Mammary epithelial cell (primary cell): ENCODE measurements around the gene NFASC.

Source experiments
- EZH2 ChIP-seq: IDR thresholded peaks from 2 replicates; pipeline ENCODE4 v1.6.1; 2012; ENCODE audit warnings: low read length, inconsistent platforms, borderline replicate concordance
- TF ChIP-seq, protein P1 (sequence below), 2 donors: IDR thresholded peaks in 1 of 2; conservative IDR thresholded peaks in 1 of 2; 2 replicates each; pipeline ENCODE4 v1.5.1; 2011 to 2012; ENCODE audit warnings: inconsistent platforms in 2 of 2, low read length in 2 of 2, mild to moderate bottlenecking in 2 of 2, control low read depth in 1 of 2, low read depth in 1 of 2; ENCODE audit not compliant: insufficient read depth in 1 of 2; ENCODE audit errors: extremely low read depth in 1 of 2

DNA sequence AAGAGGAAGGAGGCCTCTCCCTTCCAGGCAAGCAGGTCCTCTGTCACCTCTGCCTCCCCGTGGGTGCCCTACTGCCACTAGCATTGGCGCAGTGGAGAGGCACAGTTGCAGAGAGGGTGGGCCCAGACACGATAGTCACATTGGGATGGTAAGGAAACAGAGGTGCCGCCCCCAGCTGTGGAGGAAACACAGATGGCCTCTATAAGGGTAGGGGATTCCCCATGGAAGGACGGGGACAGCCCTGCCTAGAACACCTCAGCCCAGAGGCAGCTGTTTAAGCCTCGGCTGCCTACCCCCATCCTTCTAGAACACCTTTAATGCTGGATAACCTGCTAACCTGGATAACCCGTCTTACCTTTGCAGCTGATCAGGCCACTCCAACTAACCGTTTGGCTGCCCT is 106.7 kb downstream of the NFASC start:
- TF ChIP-seq, protein P1, sequence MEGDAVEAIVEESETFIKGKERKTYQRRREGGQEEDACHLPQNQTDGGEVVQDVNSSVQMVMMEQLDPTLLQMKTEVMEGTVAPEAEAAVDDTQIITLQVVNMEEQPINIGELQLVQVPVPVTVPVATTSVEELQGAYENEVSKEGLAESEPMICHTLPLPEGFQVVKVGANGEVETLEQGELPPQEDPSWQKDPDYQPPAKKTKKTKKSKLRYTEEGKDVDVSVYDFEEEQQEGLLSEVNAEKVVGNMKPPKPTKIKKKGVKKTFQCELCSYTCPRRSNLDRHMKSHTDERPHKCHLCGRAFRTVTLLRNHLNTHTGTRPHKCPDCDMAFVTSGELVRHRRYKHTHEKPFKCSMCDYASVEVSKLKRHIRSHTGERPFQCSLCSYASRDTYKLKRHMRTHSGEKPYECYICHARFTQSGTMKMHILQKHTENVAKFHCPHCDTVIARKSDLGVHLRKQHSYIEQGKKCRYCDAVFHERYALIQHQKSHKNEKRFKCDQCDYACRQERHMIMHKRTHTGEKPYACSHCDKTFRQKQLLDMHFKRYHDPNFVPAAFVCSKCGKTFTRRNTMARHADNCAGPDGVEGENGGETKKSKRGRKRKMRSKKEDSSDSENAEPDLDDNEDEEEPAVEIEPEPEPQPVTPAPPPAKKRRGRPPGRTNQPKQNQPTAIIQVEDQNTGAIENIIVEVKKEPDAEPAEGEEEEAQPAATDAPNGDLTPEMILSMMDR (conservative IDR thresholded peaks at IDR 0.05 in 1 of 2, IDR thresholded peaks at IDR 0.05 in 1 of 2; ENCODE audit: extremely low read depth in 1 of 2, insufficient read depth in 1 of 2, low read depth in 1 of 2, low read length in 2 of 2), result no peak
- no peak for TF ChIP-seq EZH2
